HG03097 (cell line): Measurements from ENCODE around the gene C2CD4D.
"Not testable (repeated sequence)": the region's sequence is repeated elsewhere in the genome, so short reads cannot be mapped to it uniquely, and the experiment has no call there.

Source experiments
- ATAC-seq: cut with Tn5 transposase; IDR thresholded peaks from one replicate; pipeline ENCODE4 v1.9.1; 2021; ENCODE audit not compliant: unreplicated experiment, low FRiP score

Gene C2CD4D

DNA sequence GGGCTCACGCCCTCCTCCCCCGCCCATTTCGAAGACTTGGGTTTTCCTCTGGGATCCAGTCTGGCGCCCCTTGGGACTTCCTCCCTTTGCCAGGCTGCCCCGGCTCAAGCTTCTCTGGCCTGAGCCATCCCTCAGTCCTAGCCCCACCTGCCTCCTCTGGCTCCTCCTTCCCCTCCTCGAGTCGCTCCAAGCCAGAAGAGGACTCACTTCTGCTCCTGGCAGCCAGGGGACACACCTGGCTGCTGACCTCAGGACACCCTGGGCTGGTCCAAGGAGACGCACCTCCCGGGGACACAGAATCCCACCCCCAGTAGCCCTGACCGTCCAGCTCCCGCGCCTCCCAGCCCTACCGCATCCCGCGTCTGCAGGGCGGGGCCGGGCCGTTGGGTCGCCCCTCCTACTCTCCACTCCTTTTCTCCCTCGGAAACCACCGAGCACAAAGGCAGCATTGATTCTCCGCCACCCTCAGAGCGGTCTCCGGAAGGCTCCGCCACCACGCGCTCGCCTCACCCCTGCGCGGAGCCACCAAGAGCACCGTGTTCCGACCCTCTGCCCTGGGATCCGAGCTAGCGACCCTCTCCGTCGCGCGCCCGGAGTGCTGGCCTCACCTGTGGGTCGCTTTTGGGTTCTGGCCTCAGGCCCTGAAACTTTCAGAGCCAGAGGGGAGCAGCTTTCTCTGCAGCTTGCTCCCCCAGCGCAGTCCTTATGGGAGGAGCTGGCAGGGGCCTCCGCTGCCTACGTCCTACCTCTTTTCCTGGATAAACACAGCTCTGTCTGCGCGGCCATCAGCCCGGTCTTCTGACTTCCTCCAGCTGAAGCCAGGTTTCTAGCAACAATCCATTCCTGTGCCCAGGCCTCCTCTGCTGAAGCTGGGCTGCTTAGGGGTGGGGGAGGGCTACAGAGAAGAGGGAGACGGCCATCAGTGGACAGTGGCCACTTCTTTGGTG is at the start of gene C2CD4D:
C2CD4D (minus strand) TSS at position 364 of the 947 bp plus-strand sequence. CDS start 831 bp downstream, outside the sequence.
- no peak for ATAC-seq

- no peak for ATAC-seq
Observed at GRCh38 chr1:151888972-151889570, 49.5 kb upstream of the C2CD4D start.

- no peak for ATAC-seq
Observed at GRCh38 chr1:151887028-151887427, 47.4 kb upstream of the C2CD4D start.

DNA sequence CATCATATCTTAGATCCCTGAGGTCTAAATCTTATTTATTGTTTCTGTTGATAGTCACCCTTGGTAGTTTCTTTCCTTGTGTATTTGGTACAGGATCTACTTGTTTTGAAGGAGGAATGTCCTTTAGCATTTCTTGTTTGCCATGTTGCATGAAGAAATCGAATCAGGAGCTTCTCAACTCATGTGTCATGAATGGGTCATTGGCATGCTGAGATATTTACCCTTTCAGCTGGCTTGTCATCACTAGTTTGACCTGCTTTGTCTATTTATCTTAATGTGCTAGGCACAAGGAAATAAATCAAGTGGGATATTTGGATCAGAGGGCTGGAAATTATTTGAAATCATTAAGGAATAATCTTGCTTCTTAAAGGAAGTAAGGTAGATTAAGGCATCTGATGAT is 45.9 kb upstream of the C2CD4D start:
- ATAC-seq, result no peak

- ATAC-seq, result not testable (repeated sequence)
Observed at GRCh38 chr1:151884879-151885278, 45.3 kb upstream of the C2CD4D start.

DNA sequence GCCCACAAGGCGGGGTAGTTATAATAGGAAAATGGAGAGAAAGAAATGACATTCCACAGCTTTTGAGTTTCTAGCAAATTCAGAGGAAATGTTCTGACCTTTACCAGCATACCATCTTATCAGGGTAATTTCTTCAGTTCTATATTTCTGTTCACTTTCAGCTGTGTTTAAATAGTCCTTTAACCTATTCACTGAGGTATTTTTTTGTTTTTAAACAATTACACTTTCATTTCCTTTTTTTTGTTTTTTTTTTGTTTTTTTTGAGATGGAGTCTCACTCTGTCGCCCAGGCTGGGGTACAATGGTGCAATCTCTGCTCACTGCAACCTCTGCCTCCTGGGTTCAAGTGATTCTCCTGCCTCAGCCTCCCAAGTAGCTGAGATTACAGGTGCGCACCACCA is 44.8 kb upstream of the C2CD4D start:
- ATAC-seq, result not testable (repeated sequence)

DNA sequence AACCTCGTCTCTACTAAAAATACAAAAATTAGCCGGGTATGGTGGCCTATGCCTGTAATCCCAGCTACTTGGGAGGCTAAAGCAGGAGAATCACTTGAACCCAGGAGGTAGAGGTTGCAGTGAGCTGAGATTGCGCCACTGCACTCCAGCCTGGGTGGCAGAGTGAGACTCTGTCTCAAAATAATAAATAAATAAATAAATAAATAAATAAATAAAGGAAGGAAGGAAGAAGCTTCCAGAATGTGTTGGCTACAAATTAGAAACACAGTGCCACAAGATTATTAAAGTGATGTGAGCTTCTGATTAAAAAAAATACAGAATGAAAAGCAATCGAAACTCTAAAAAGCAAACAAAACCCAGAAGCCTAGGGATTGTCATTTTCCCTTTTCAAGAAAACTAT is 44.3 kb upstream of the C2CD4D start:
- ATAC-seq, result not testable (repeated sequence)

GRCh38 chr1:151882918-151883317 is 43.3 kb upstream of the C2CD4D start:
- ATAC-seq, result not testable (repeated sequence)

- ATAC-seq, result no peak
Observed at GRCh38 chr1:151882466-151882865, 42.8 kb upstream of the C2CD4D start.

GRCh38 chr1:151881479-151881878 is 41.9 kb upstream of the C2CD4D start:
- no peak for ATAC-seq

DNA sequence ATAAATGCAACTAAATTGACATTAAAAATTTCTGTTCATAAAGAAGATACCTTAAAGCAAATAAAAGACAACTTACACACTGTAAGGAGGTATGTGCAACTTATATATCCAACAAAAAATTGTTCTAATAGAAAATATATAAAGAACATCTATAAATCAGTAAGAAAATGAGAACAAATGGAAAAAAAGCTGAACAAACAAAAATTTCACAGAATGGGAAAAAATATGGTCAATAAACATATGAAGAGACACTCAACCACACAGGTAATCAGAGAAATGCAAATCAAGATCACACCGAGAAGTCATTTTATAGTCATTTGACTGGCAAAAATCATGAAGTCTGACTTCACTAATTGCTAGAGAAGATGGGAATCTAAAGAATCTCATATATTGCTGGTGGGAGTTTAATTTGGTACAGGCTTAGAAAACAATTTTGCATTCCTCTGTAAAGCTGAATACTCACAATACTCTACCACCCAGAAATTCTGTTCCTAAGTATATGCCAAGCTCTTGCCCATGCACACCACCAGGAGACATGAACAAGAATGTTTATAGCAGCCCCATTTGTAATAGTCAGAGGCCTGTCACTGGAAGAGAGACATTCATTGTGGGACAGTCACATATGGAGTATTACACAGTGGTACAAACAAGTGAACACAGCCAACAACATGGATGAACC is 35.9 kb upstream of the C2CD4D start:
- no peak for ATAC-seq

DNA sequence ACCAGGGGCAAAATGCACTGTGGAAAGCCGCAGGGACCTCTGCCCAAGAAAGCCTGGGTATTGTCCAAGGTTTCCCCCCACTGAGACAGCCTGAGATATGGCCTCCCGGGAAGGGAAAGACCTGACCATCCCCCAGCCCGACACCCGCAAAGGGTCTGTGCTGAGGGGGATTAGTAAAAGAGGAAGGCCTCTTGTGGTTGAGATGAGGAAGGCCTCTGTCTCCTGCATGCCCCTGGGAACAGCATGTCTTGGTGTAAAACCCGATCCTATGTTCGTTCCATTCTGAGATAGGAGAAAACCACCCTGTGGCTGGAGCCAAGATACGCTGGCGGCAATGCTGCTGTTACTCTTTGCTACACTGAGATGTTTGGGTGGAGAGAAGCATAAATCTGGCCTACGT is 33.2 kb upstream of the C2CD4D start:
- not testable (repeated sequence) for ATAC-seq

DNA sequence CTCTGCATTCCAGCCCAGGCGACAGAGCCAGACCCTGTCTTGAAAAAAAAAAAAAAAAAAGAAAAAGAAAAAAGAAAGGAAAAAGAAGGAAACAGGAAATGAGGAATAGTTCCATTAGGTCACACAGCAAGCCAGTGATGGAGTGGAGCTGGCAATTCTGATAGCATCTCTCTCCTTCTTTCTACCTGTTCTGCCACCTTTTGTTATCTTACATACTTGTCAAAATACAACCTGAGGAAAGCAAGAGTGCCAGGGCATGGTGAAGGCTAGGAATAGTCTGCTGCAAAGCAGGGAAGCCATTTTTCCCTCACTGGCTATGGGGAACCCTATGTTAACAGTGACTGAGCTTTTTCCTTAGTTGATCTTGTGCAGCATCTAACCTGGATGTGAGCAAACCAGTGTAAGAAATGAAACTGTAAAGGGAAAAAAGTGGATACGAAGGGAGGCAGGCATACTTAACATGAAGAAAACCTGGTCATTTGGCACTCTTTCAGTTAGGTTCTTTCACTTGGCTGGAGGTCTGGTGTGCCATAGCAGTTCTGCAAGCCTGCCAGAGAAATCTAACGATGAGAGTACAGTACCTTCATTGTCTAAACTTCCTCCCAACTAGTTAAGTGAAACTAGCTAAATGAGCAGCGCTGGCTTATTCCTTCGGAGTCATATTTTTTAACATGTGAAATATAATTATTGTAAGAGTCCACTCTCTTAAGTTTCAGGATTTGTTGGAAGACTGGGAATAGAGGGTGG is 31.8 kb upstream of the C2CD4D start:
- ATAC-seq, result no peak

DNA sequence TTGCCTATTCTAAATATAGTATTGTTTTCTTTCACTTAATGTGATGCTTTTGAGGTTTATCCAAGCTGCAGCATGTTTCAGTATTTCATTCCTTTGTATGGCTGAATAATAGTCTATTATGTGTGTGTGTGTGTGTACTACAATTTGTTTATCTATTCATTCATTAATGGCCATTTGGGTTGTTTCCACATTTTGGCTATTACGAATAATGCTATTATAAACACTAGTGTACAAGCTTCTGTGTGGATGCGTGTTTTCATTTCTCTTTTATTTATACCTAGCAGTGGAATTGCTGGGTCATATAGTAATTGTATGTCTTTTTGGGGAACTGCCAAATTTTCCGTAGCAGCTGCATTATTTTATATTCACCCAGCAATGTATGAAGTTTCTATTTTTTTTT is 28.9 kb upstream of the C2CD4D start:
- no peak for ATAC-seq

GRCh38 chr1:151867765-151868411 is 28.3 kb upstream of the C2CD4D start:
- ATAC-seq, result no peak

- no peak for ATAC-seq
Observed at GRCh38 chr1:151867321-151867720, 27.7 kb upstream of the C2CD4D start.

- no peak for ATAC-seq
Observed at GRCh38 chr1:151864411-151864810, 24.8 kb upstream of the C2CD4D start.

DNA sequence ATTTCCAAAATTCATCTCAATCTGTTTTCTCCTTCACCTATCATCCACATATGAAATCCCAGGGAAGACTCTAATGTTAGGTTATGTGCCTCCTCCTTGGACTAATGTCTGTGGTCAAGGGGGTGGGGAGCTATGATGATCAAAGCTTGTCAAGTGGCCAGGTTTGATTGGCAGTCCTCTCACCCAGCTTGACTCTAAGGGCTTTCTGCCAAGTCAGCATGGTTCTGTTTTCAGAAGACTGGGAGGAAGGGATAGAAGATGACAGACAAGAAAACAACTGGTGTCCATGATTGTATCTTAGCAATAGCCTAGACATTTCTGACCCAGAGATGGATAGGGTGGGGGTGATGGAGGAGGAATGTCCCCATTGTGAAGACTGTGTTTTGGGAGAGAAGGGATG is 23.0 kb upstream of the C2CD4D start:
- no peak for ATAC-seq

DNA sequence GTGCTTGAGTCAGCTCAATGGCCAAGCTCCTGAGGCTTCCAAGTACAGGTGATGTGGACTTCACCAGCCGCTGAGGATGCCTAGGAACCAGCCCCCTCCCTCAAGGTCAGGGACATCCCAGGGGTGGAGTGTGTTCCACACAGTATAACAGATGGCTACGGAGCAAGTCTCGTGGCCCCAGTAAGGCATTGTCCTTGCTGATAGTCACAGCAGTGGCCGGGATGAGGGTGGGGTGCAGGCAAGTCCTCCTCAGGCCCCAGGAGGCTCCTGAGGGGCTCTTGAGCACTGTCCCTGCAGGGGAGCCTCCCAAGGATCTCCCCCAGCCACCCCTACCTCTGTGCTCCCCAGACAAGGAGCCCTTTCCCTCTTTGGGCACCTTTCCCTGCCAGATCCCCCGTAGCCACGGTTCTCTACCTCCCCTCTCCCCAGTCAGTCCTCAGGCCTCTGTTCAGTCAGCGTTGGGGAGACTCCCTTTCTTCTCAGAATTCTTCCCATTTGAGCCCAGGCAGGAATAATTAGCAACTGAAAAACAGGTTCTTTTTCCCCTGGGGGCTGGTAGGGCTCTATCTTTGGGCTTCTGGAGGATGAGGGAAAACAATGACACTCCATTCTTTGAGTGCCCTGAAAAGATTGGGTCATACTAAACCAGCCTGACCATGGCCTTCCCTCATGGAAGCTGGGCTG is 21.0 kb upstream of the C2CD4D start:
- ATAC-seq, result no peak

DNA sequence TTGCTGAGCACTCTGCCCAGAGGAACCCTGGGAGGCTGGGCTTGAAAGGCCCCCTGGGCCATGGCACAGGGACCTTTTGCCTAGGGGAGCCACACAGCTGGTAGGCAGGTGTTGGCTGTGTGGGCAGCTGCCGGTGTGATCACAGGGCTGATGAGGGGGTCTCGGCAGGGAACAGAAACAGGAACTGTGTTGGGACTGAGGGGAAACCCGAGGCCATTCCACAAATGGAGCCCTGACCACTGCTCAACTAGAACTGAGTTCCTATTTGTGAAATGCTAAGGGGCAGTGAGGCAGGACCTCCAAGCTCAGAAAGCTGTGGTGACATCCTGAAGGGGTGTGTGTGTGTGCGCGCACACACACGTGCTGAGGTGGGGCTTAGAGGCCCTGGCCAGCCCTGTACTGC is 20.3 kb upstream of the C2CD4D start:
- no peak for ATAC-seq
